Transverse colon (tissue), 4 donors: Measurements from ENCODE around the gene TSPAN10.

ENCODE experiments used
- POLR2A ChIP-seq: fragments of 450-650 bp; IDR thresholded peaks from one replicate; pipeline ENCODE4 v1.6.1; 2016; ENCODE audit warnings: antibody characterized with exemption, mild to moderate bottlenecking, moderate library complexity
- POLR2AphosphoS5 ChIP-seq, 3 donors: sonication (generic); formaldehyde crosslinking; IDR thresholded peaks; one replicate each; pipeline ENCODE4 v1.6.1; 2016; ENCODE audit warnings: antibody characterized with exemption in 3 of 3
- TF ChIP-seq, protein P1 (sequence below), 5 experiments: fragments of 200-600 bp in 3 of 5; fragments of 450-650 bp in 2 of 5; sonication (generic) in 3 of 5; IDR thresholded peaks; 1 replicate in 2 of 5; 2 replicates in 3 of 5; pipeline ENCODE4 v1.5.1; 2016 to 2017; ENCODE audit warnings: antibody characterized with exemption in 5 of 5, inconsistent platforms in 3 of 5, mild to moderate bottlenecking in 2 of 5, moderate library complexity in 1 of 5

GRCh38 chr17:81676906-81677305, 39.9 kb downstream of the TSPAN10 start:
- TF ChIP-seq, protein P1, sequence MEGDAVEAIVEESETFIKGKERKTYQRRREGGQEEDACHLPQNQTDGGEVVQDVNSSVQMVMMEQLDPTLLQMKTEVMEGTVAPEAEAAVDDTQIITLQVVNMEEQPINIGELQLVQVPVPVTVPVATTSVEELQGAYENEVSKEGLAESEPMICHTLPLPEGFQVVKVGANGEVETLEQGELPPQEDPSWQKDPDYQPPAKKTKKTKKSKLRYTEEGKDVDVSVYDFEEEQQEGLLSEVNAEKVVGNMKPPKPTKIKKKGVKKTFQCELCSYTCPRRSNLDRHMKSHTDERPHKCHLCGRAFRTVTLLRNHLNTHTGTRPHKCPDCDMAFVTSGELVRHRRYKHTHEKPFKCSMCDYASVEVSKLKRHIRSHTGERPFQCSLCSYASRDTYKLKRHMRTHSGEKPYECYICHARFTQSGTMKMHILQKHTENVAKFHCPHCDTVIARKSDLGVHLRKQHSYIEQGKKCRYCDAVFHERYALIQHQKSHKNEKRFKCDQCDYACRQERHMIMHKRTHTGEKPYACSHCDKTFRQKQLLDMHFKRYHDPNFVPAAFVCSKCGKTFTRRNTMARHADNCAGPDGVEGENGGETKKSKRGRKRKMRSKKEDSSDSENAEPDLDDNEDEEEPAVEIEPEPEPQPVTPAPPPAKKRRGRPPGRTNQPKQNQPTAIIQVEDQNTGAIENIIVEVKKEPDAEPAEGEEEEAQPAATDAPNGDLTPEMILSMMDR (IDR thresholded peaks at IDR 0.05): no peak
- TF ChIP-seq POLR2A (no peak), POLR2AphosphoS5 (IDR thresholded peaks at IDR 0.05) (no peak)
